Endothelial cell of umbilical vein (primary cell): ENCODE measurements around the gene KLHL18.

Source experiments
- CTCF ChIP-seq, 2 donors: IDR thresholded peaks; 1 replicate in 1 of 2; 2 replicates in 1 of 2; pipeline ENCODE4 v1.5.1; 2011; ENCODE audit warnings: low read length in 2 of 2, mild to moderate bottlenecking in 2 of 2, moderate library complexity in 2 of 2, control low read depth in 1 of 2, inconsistent platforms in 1 of 2, low read depth in 1 of 2; ENCODE audit not compliant: insufficient read depth in 1 of 2; ENCODE audit errors: extremely low read depth in 1 of 2
- EZH2 ChIP-seq: IDR thresholded peaks from 2 replicates; pipeline ENCODE4 v1.6.1; 2012; ENCODE audit warnings: borderline replicate concordance, low read depth, mild to moderate bottlenecking, moderate library complexity, low read length, inconsistent platforms; ENCODE audit not compliant: severe bottlenecking
- GATA2 ChIP-seq: IDR thresholded peaks from 2 replicates; pipeline ENCODE4 v1.7.0; 2011; ENCODE audit warnings: low read depth, mild to moderate bottlenecking, moderate library complexity, mixed read lengths, low read length; ENCODE audit not compliant: insufficient read length, insufficient read depth
- MAX ChIP-seq: IDR thresholded peaks from 2 replicates; pipeline ENCODE4 v1.6.1; 2011; ENCODE audit not compliant: insufficient read depth, insufficient read length
- MYC ChIP-seq: IDR thresholded peaks from one replicate; pipeline ENCODE4 v1.6.1; 2011; ENCODE audit warnings: mild to moderate bottlenecking, low read depth, low read length
- POLR2A ChIP-seq: IDR thresholded peaks from 2 replicates; pipeline ENCODE4 v1.6.1; 2012; ENCODE audit warnings: low read depth, mild to moderate bottlenecking, control low read depth, low read length
- POLR2AphosphoS5 ChIP-seq: IDR thresholded peaks from 2 replicates; pipeline ENCODE4 v1.6.1; 2012; ENCODE audit warnings: low read depth, mild to moderate bottlenecking, control low read depth, low read length, moderate library complexity; ENCODE audit not compliant: insufficient read depth

GRCh38 chr3:47355010-47355409 lies 72.3 kb downstream of the KLHL18 start:
- TF ChIP-seq CTCF (IDR thresholded peaks at IDR 0.05; ENCODE audit: extremely low read depth in 1 of 2, insufficient read depth in 1 of 2, low read depth in 1 of 2, low read length in 2 of 2) (no peak), POLR2AphosphoS5 (no peak), POLR2A (no peak), EZH2 (no peak), GATA2 (no peak), MYC (no peak), MAX (no peak)
